ENCODE data around the gene CYP26B1. TPM values are rescaled to one million over a fixed set of nuclear protein-coding genes. Genes with fewer than 3 reads are reported as not detected.

Gene CYP26B1
- polyA plus RNA-seq, 1 donor from 2014 or later, result not detected

DNA sequence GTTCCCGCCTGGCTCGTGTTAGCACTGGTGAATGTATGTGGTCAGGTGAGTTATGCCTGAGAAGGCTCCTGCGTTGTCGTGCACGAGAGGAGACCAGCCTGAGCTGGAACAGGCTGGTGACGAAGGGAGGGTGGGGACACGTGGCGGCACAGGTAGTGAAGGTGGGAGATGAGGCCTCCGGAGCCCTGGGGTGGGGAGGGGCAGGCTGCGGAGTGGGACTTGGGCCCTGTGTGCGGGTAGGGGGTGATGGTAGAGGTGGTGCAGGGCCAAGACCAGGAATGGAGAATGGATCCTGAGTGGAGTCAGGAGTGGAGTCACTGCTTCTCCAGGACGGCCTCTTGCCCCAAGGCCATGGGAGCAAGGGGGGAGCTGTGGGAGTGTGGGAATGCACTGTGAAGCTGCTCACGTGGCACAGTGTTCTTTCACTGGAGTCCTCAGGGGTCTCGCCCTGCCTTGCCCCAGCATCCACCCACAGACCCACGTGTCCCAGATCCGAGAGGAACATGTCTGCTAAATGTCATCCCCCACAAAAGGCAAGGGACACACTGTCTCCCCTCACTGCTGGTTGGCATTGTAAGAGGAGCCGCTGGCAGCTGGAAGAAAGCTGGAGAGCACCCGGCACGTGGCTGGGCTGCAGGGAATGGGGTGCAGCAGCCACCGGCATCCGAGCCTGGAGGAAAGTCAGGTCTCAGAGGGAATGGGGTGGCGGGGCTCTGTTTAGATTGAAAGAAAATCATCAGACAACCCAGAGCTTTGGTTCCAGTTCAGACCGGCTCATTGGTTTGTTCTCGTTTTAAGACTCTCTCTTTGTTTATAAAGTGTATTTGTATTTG lies 63.7 kb downstream of the CYP26B1 start:
- Mint-ChIP-seq H3K4me1 (no peaks in the 10 kb centered on the region), H3K36me3 (peaks cover 1% of the 10 kb centered on the region), H3K27me3 (no peaks in the 10 kb centered on the region), H3K4me3 (no peak overlapping the region), H3K9me3 (peaks cover 0 to 2% (median 0%) of the 10 kb centered on the region in 3 donors), H3K27ac (no peak overlapping the region)

DNA sequence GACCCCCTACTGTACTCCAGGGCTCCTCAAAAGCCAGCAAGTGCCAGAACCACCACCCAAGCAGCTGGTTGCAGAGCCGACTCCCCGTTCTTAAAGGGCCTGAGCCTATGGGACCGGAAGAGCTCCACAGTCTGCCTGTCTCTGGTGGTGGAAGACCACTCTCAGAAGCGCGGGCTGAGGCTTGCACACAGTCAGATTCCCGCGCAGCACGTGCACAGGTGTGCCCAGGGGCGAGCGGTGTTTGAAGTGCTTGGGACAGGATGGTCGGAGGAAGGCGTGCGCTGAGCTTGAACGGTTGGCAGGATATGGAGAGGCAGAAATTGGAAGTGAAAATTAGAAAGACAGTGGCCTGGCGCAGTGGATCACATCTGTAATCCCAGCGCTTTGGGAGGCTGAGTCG lies 64.8 kb downstream of the CYP26B1 start:
- no peaks in the 10 kb centered on the region for H3K4me1 Mint-ChIP-seq
- no peaks in the 10 kb centered on the region for H3K36me3 Mint-ChIP-seq
- no peak overlapping the region for H3K27ac Mint-ChIP-seq
- H3K27me3 Mint-ChIP-seq, result peaks cover 2% of the 10 kb centered on the region
- no peak overlapping the region for H3K4me3 Mint-ChIP-seq
- H3K9me3 Mint-ChIP-seq, result peaks cover 0 to 2% (median 0%) of the 10 kb centered on the region in 3 donors

DNA sequence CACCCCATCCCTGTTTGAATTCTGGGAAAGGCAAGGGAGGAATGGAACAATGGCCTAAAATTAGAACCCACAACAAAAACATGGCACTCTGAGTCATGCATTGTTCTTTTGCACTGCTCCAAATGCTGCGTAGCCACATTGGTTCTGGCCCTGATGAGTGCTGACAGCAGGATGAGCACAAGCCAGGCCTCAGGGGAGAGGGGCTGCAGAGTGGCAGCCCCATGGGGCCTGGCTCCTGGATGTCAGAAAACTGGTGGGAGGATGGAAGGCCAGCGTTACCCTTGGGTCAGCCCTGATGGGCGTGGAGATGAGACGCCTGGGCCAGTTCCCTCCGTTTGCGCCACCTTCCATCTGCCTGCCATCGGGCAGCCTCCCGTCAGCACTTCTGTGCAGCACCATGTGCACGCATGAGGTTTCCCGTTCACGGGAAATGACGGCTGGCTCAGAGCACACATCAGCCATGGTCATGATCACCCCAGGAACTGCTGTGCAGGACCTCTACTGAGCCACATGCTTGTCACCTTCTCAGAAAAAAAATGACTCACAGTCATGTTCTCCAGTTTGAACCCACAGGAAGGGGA lies 65.6 kb downstream of the CYP26B1 start:
- H3K9me3 Mint-ChIP-seq, result no peaks in the 10 kb centered on the region
- H3K36me3 Mint-ChIP-seq, result no peaks in the 10 kb centered on the region
- no peak overlapping the region for H3K27ac Mint-ChIP-seq
- peaks cover 2% of the 10 kb centered on the region for H3K27me3 Mint-ChIP-seq
- H3K4me3 Mint-ChIP-seq, result no peak overlapping the region
- no peaks in the 10 kb centered on the region for H3K4me1 Mint-ChIP-seq

DNA sequence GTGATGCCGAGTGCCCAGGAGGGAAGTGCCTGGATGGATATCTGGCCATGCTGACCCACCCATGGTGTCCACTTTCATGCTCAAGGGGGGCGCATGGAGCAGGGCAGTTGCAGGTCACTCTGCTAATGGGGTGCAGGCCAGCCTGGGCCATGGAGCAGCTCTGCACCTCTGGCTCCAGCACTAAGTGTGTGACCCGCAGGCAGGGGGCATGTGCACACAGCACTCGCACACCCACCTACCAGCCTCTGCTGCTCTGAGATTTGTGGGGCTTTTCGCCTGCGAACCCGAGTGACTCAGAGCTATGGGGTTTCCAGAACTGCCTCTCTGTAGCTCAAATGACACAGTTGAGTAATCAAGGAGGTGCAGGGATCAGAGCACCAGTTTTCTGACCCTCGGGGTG lies 66.2 kb downstream of the CYP26B1 start:
- Mint-ChIP-seq H3K27ac (no peak overlapping the region), H3K9me3 (no peaks in the 10 kb centered on the region), H3K4me3 (no peak overlapping the region), H3K27me3 (peaks cover 2% of the 10 kb centered on the region), H3K4me1 (no peaks in the 10 kb centered on the region), H3K36me3 (no peaks in the 10 kb centered on the region)

DNA sequence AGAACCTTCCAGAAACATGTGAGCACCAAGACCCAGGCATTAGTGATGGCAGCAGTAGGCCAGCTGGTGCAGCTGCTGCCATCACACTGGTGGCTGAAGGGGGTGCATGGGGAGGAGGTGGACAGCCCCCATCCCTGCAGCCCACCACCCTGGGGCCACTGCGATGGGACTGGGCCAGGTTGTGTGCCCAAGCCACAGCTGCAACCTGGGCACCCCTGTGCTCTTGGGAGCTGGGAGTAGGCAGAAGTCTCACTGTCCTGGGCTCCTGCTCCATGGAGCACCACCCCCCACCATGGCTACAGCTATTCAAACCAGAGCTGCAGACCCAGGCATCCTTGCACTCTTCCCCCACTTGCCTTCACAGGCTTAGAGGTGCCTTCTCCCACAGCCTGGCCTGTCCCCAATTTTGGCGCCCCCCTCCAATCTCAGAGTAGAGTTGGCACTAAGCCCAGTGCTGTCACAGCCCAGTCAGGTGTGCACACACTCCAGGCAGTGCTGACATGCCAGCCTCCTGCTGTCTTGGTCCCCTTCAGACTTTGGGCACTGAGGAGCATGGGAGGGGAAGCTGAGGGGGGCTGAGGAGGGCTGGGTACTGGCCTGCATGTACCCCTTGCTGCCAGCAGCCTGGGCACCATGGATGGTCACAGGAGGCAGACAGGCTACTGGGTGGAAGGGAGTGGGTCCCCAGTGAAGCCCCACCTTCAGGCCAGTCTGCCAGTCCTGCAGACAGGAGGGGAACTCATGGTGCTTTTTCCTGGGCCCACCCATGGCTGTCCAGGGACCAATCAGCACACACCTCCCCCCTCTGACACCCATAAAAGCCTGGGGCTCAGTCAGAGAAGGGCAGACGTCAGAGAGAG lies 67.1 kb downstream of the CYP26B1 start:
- no peak overlapping the region for H3K27ac Mint-ChIP-seq
- no peaks in the 10 kb centered on the region for H3K4me1 Mint-ChIP-seq
- peaks cover 4% of the 10 kb centered on the region for H3K27me3 Mint-ChIP-seq
- no peaks in the 10 kb centered on the region for H3K9me3 Mint-ChIP-seq
- no peak overlapping the region for H3K4me3 Mint-ChIP-seq
- H3K36me3 Mint-ChIP-seq, result no peaks in the 10 kb centered on the region
